Psoas muscle (tissue), 8 donors: ENCODE data around the gene JAG1. TPM values are rescaled to one million over a fixed set of nuclear protein-coding genes. Genes with fewer than 3 reads are reported as not detected.
A peak's percentile ranks its signal among the peaks of the same experiment; 100 is the strongest.

Experiments used
- ATAC-seq, 4 donors: fragments of 200-7000 bp; cut with Tn5 transposase; one replicate each; pipeline ENCODE4 v1.9.1; 2020; ENCODE audit warnings: moderate library complexity in 3 of 4, mild to moderate bottlenecking in 2 of 4
- DNase-seq, 2 donors: peaks; one replicate each; pipeline ENCODE4 v3.0.0-alpha.2; 2020
- H3K27ac ChIP-seq: fragments of 200-600 bp; one replicate; pipeline ENCODE4 v1.8.0; 2022
- H3K27me3 ChIP-seq, 3 donors: fragments of 200-600 bp in 1 of 3; one replicate each; pipeline versions ENCODE4 v1.6.1 to v1.8.0; 2013 to 2022; ENCODE audit warnings: low read length in 2 of 3, mild to moderate bottlenecking in 2 of 3, moderate library complexity in 1 of 3; ENCODE audit not compliant: insufficient read depth in 3 of 3
- H3K36me3 ChIP-seq, 2 donors: fragments of 200-600 bp in 1 of 2; one replicate each; pipeline versions ENCODE4 v1.6.1 to v1.8.0; 2013 to 2022; ENCODE audit warnings: low read depth in 1 of 2, mild to moderate bottlenecking in 1 of 2, moderate library complexity in 1 of 2; ENCODE audit not compliant: insufficient read depth in 1 of 2
- H3K4me1 ChIP-seq: fragments of 200-600 bp; one replicate; pipeline ENCODE4 v1.8.0; 2022
- H3K4me3 ChIP-seq: fragments of 200-600 bp; one replicate; pipeline ENCODE4 v1.8.0; 2022; ENCODE audit warnings: mild to moderate bottlenecking
- H3K9me3 ChIP-seq: fragments of 200-600 bp; one replicate; pipeline ENCODE4 v1.8.0; 2022
- WGBS, 3 donors: extraction: QIAGEN DNeasy Blood & Tissue Kit; methylation state at CpG; one replicate each; pipeline versions ENCODE4 v1.1.6 to v1.1.7; 2013; 5-methylcytosine and 5-hydroxymethylcytosine counted together
- intact Hi-C, 2 donors: fragments of 100-400 bp; cut with DNase I; formaldehyde crosslinking; loops; one replicate each; pipeline versions ENCODE4 v1.11.0 to v1.14.2; 2022
- polyA plus RNA-seq, 3 donors: library from polyadenylated mRNA; stranded (reverse); fragments of 200-250 nt; gene quantifications; one replicate each; pipeline ENCODE4 v1.2.3, GENCODE V29; 2013
- total RNA-seq, 4 donors: library from RNA; stranded (reverse); fragmentation: NEBNext Ultra II Directional in 2 of 4; extraction: Animal tissue kit (Norgen Biotek cat#: 25700) in 2 of 4; gene quantifications; one replicate each; pipeline versions ENCODE4 v1.2.1 to v1.2.4, GENCODE V29; 2021 to 2023
- TF ChIP-seq, protein P1 (sequence below): fragments of 200-600 bp; IDR thresholded peaks from one replicate; pipeline ENCODE4 v1.8.0; 2022; ENCODE audit warnings: antibody characterized with exemption
- donor health status: healthy with polysubstance abuse.
- donor health status: DM: no; HTN: no; CAD: no; lungs with moderate emphysema.
- donor health status: Bipolar disorder and iron deficiency.
- donor health status: healthy.
- donor health status: DM: yes; HTN: yes; CAD: no.
- donor health status: DM: no; HTN: no; CAD: no.
- donor health status: DM: no; HTN: no; CAD: no.
- donor health status: DM: yes; HTN: yes; CAD: no.

JAG1 gene
- total and polyA plus RNA-seq, 7 donors = 5.4 to 35.4 (median 10.4) TPM

DNA sequence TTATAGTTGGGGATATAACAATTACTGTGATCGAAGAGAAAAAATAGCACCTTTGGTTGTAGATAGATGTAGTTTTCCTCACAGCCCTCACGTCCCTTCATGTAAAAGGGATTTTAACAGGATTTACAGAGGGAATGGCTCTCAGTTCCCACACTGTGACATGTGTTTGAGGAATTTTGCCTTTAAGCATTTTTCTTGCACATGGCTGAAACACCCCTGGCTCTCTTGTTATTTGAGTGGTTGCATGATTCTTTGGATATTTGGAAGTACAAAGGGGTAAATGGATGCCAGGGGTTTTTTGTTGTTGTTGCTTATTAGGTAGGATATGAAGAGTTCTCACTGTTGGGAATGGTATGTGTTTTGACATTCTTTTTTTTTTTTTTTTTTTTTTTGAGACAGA is 48.2 kb downstream of the JAG1 start:
- intact Hi-C loops = no loop called here
- peaks cover 9% of the 10 kb centered on the region for H3K4me1 ChIP-seq

DNA sequence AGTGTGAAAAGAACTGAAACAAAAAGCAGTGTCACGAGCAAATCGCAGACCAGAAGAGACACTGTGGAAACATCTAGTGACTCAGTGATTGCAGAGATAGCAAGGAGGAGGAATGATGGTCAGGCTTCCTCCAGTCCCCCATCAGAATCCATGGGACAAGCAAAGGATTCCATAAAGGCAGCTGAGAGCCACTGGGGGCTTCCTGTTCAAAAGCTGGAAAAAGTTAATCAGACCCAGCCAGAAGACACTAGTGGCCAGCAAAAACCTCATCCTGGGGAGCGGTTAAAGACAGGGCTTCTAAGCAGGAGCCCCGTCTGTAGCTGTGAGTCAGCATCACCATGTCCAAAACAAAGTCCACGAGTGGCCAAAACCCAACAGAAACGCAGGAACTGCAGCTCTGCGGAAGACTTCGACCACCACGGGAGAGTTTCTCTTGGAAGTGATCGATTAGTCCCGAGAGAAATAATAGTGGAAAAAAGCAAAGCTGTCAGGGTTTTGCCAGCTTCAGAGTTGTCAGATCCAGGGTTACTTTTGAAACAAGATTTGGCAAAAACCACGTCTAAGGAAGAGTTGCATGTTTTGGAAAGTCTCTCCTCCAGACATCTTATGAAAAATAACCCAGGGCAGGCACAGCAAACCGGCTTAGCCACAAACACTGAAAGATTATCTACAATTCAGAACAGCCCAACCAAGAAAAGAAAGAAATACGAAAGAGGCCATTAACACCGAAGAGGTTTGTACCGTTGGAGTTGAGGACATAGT is 51.0 kb downstream of the JAG1 start:
- H3K27ac ChIP-seq = peak overlapping the region; percentile 61
- WGBS, 3 donors = 48 to 57% (median 51%) methylated on average over 16 of the region's 16 CpGs
- intact Hi-C loops = no loop called here
- no peak overlapping the region for H3K4me3 ChIP-seq
- TF ChIP-seq, protein P1, sequence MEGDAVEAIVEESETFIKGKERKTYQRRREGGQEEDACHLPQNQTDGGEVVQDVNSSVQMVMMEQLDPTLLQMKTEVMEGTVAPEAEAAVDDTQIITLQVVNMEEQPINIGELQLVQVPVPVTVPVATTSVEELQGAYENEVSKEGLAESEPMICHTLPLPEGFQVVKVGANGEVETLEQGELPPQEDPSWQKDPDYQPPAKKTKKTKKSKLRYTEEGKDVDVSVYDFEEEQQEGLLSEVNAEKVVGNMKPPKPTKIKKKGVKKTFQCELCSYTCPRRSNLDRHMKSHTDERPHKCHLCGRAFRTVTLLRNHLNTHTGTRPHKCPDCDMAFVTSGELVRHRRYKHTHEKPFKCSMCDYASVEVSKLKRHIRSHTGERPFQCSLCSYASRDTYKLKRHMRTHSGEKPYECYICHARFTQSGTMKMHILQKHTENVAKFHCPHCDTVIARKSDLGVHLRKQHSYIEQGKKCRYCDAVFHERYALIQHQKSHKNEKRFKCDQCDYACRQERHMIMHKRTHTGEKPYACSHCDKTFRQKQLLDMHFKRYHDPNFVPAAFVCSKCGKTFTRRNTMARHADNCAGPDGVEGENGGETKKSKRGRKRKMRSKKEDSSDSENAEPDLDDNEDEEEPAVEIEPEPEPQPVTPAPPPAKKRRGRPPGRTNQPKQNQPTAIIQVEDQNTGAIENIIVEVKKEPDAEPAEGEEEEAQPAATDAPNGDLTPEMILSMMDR = no peak
- ATAC-seq (peak; percentile 32 to 86 (median 66)), DNase-seq (peak; percentile 59 to 74)
- no peaks in the 10 kb centered on the region for H3K9me3 ChIP-seq
- no peaks in the 10 kb centered on the region for H3K27me3 ChIP-seq
- no peaks in the 10 kb centered on the region for H3K36me3 ChIP-seq
- peaks cover 3% of the 10 kb centered on the region for H3K4me1 ChIP-seq

More for the DNA sequence above, 48.2 kb downstream of the JAG1 start:
- Histone ChIP-seq H3K4me3 (no peak overlapping the region), H3K9me3 (no peaks in the 10 kb centered on the region), H3K36me3 (no peaks in the 10 kb centered on the region), H3K27me3 (no peaks in the 10 kb centered on the region), H3K27ac (no peak overlapping the region)
- no peak for ATAC-seq
- no peak for DNase-seq
- 89 to 97% (median 96%) methylated on average over 2 of the region's 2 CpGs for WGBS, 3 donors
- TF ChIP-seq, protein P1 = no peak

DNA sequence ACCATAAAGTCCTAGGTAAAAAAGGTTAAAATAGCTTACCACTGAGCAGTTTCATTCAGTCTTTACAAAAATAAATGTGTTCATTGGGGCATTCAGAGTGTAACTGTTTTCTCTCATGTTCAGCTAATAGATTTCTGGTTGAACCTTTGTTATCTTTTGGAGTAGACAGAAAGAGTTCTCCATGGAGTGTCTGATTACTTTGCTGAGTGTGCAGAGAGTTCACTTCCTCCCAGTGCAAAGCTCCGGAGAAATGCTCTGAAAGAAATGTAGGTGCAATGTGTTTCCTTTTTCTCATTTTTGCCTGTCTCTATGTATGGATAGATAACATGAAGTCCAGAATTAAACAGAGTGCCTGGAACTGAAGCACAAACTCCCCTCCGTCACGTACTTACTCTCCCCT is 52.6 kb downstream of the JAG1 start:
- Histone ChIP-seq H3K4me3 (no peak overlapping the region), H3K27ac (no peak overlapping the region), H3K27me3 (no peaks in the 10 kb centered on the region), H3K36me3 (no peaks in the 10 kb centered on the region), H3K9me3 (no peaks in the 10 kb centered on the region), H3K4me1 (peaks cover 3% of the 10 kb centered on the region)
- 91 to 96% (median 92%) methylated on average over 3 of the region's 3 CpGs for WGBS, 3 donors
- DNase-seq (no peak), ATAC-seq (no peak)
- TF ChIP-seq, protein P1 = no peak
- intact Hi-C loops = no loop called here

DNA sequence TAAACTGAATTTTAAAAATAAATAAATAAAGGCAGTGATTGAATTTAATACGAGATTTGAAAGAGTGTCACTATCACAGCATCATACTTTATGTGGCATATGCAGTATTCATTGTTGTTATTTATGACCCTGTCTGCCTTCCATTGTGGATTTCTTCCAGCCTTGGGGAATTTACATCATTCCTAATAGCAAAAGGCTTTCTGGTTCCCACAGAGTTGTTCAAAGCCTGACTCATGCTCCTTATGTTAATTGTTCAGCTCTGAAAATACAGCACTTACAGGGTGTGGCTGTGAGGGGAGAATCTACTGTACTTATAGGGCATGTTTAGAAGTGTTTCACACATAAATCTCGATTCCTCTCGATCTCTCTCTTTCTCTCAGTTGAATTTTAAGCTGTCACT is 54.4 kb downstream of the JAG1 start:
- TF ChIP-seq, protein P1 = no peak
- intact Hi-C loops = no loop called here
- no peaks in the 10 kb centered on the region for H3K36me3 ChIP-seq
- ATAC-seq (no peak), DNase-seq (no peak)
- H3K27ac ChIP-seq = no peak overlapping the region
- peaks cover 3% of the 10 kb centered on the region for H3K4me1 ChIP-seq
- no peaks in the 10 kb centered on the region for H3K9me3 ChIP-seq
- H3K4me3 ChIP-seq = no peak overlapping the region
- WGBS, 3 donors = 77 to 89% (median 80%) methylated on average over 3 of the region's 3 CpGs
- H3K27me3 ChIP-seq = no peaks in the 10 kb centered on the region
